Hepatocyte (in vitro differentiated cells): ENCODE measurements around the gene NKX3-2. TPM values are rescaled to one million over a fixed set of nuclear protein-coding genes. Genes with fewer than 3 reads are reported as not detected.
A peak's percentile ranks its signal among the peaks of the same experiment; 100 is the strongest.

Experiments
- DNase-seq: peaks from one replicate; pipeline ENCODE4 v3.0.0-alpha.2; 2016; ENCODE audit warnings: low spot score
- H2AFZ ChIP-seq: fragments of 200-600 bp; sonication (generic); 2 replicates; pipeline ENCODE4 v1.6.0; 2016; ENCODE audit warnings: antibody characterized with exemption, mild to moderate bottlenecking
- H3K27ac ChIP-seq: fragments of 200-600 bp; sonication (generic); 2 replicates; pipeline ENCODE4 v1.5.1; 2016; ENCODE audit warnings: mild to moderate bottlenecking
- H3K27me3 ChIP-seq: fragments of 200-600 bp; sonication (generic); 2 replicates; pipeline ENCODE4 v1.6.1; 2016
- H3K36me3 ChIP-seq: fragments of 200-600 bp; sonication (generic); replicated peaks from 2 replicates; pipeline ENCODE4 v1.5.1; 2016; ENCODE audit warnings: low read depth; ENCODE audit not compliant: insufficient read depth
- H3K4me1 ChIP-seq: fragments of 200-600 bp; sonication (generic); 2 replicates; pipeline ENCODE4 v1.5.1; 2016; ENCODE audit warnings: mild to moderate bottlenecking, moderate library complexity; ENCODE audit not compliant: insufficient read depth
- H3K4me2 ChIP-seq: fragments of 200-600 bp; sonication (generic); 2 replicates; pipeline ENCODE4 v1.6.0; 2016
- H3K4me3 ChIP-seq: fragments of 200-600 bp; sonication (generic); 2 replicates; pipeline ENCODE4 v1.5.1; 2016; ENCODE audit warnings: mild to moderate bottlenecking
- H3K79me2 ChIP-seq: fragments of 200-600 bp; sonication (generic); 2 replicates; pipeline ENCODE4 v1.6.0; 2017; ENCODE audit warnings: mild to moderate bottlenecking
- H3K9me2 ChIP-seq: fragments of 200-600 bp; sonication (generic); replicated peaks from 2 replicates; pipeline ENCODE4 v1.6.0; 2017; ENCODE audit warnings: mild to moderate bottlenecking; ENCODE audit not compliant: insufficient read depth
- H3K9me3 ChIP-seq: fragments of 200-600 bp; sonication (generic); 2 replicates; pipeline ENCODE4 v1.5.1; 2016; ENCODE audit warnings: low read depth, mild to moderate bottlenecking
- H4K20me1 ChIP-seq: fragments of 200-600 bp; sonication (generic); 2 replicates; pipeline ENCODE4 v1.6.0; 2016; ENCODE audit warnings: mild to moderate bottlenecking; ENCODE audit not compliant: insufficient read depth, poor library complexity, severe bottlenecking
- EZH2 ChIP-seq: fragments of 200-600 bp; sonication (generic); IDR thresholded peaks from 2 replicates; pipeline ENCODE4 v1.6.1; 2016; ENCODE audit warnings: antibody characterized with exemption, mild to moderate bottlenecking, borderline replicate concordance
- EZH2phosphoT487 ChIP-seq: fragments of 200-600 bp; sonication (generic); IDR thresholded peaks from one replicate; pipeline ENCODE4 v1.6.1; 2018; ENCODE audit warnings: antibody characterized with exemption, mild to moderate bottlenecking, low read depth, moderate library complexity; ENCODE audit not compliant: unreplicated experiment, severe bottlenecking
- WGBS: methylation state at CpG from one replicate; pipeline ENCODE4 v1.1.6; 2016; ENCODE audit warnings: low lambda C conversion rate; ENCODE audit errors: missing lambda C conversion rate; 5-methylcytosine and 5-hydroxymethylcytosine counted together
- polyA plus RNA-seq: library from polyadenylated mRNA; unstranded; fragments of >200 nt; fragmentation: Nextera tagmentation; extraction: Ambion mirVana; gene quantifications from 2 replicates; pipeline ENCODE4 v1.2.1, GENCODE V29; 2016
- total RNA-seq: library from RNA; depleted of rRNA; stranded (reverse); fragments of >200 nt; gene quantifications from 2 replicates; pipeline ENCODE4 v1.2.3, GENCODE V29; 2014
- TF ChIP-seq, protein P1 (sequence below): fragments of 200-600 bp; sonication (generic); IDR thresholded peaks from 2 replicates; pipeline ENCODE4 v1.5.1; 2016; ENCODE audit warnings: antibody characterized with exemption, mild to moderate bottlenecking; ENCODE audit not compliant: poor library complexity

Gene NKX3-2
- total and polyA plus RNA-seq, 2 experiments from 2014 or later, result 0.33 to 0.93 TPM

GRCh38 chr4:13539619-13540445, 4.5 kb downstream of the NKX3-2 start:
- Histone ChIP-seq H3K27me3 (peaks cover 96% of the 10 kb centered on the region), H3K4me1 (peaks cover 9% of the 10 kb centered on the region), H3K4me2 (peak overlapping the region; percentile 43), H3K79me2 (no peaks in the 10 kb centered on the region), H2AFZ (no peak overlapping the region), H3K9me3 (no peaks in the 10 kb centered on the region), H4K20me1 (no peaks in the 10 kb centered on the region), H3K9me2 (no peaks in the 10 kb centered on the region), H3K4me3 (no peak overlapping the region), H3K36me3 (no peaks in the 10 kb centered on the region), H3K27ac (no peak overlapping the region)
- WGBS, result 11% methylated on average over 42 of the region's 42 CpGs
- peak; percentile 29 for TF ChIP-seq EZH2phosphoT487
- TF ChIP-seq, protein P1, sequence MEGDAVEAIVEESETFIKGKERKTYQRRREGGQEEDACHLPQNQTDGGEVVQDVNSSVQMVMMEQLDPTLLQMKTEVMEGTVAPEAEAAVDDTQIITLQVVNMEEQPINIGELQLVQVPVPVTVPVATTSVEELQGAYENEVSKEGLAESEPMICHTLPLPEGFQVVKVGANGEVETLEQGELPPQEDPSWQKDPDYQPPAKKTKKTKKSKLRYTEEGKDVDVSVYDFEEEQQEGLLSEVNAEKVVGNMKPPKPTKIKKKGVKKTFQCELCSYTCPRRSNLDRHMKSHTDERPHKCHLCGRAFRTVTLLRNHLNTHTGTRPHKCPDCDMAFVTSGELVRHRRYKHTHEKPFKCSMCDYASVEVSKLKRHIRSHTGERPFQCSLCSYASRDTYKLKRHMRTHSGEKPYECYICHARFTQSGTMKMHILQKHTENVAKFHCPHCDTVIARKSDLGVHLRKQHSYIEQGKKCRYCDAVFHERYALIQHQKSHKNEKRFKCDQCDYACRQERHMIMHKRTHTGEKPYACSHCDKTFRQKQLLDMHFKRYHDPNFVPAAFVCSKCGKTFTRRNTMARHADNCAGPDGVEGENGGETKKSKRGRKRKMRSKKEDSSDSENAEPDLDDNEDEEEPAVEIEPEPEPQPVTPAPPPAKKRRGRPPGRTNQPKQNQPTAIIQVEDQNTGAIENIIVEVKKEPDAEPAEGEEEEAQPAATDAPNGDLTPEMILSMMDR, result no peak
- peak; percentile 65 for TF ChIP-seq EZH2
- no peak for DNase-seq

DNA sequence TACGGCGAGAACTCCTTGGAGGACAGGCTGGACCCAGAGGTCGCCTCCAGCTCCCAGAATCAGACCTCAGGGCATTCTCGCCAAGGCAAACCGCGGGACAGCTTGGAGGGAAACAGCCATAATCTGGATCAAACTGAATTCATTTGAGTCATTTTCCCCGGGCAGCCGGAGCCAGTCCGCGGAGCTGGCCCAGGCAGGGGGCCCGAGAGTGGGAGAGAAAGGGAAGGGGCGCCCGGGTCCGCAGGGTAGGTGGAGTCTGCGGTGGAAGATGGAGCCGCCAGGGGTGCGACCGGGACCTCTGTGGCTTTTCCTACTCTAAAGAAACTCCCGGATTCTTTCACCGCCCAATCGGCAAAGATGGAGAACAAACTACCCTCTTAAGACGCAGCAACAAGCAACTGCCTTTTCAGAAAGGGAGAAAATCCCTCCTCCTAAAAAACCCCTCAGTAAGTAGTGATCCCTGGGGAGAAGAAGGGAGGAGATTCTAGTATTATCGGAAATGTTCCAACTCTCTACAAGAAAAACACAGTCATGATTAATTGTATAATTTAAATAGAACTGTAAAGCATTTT, 5.2 kb downstream of the NKX3-2 start:
- Histone ChIP-seq H3K79me2 (no peaks in the 10 kb centered on the region), H3K4me3 (no peak overlapping the region), H3K9me3 (no peaks in the 10 kb centered on the region), H3K36me3 (no peaks in the 10 kb centered on the region), H2AFZ (peak overlapping the region; percentile 11), H3K27ac (no peak overlapping the region), H3K27me3 (peaks cover 100% of the 10 kb centered on the region), H3K4me2 (peak overlapping the region; percentile 60), H3K9me2 (no peaks in the 10 kb centered on the region), H3K4me1 (peaks cover 9% of the 10 kb centered on the region), H4K20me1 (no peaks in the 10 kb centered on the region)
- DNase-seq, result no peak
- 9% methylated on average over 23 of the region's 23 CpGs for WGBS
- TF ChIP-seq EZH2phosphoT487, result no peak
- peak; percentile 79 for TF ChIP-seq EZH2
- TF ChIP-seq, protein P1, result no peak

GRCh38 chr4:13538427-13538973, 5.8 kb downstream of the NKX3-2 start:
- 40% methylated on average over 16 of the region's 16 CpGs for whole genome bisulfite sequencing
- Histone ChIP-seq H4K20me1 (no peaks in the 10 kb centered on the region), H3K27ac (no peak overlapping the region), H3K79me2 (no peaks in the 10 kb centered on the region), H3K36me3 (no peaks in the 10 kb centered on the region), H3K27me3 (peaks cover 100% of the 10 kb centered on the region), H3K4me2 (peak overlapping the region; percentile 60), H3K9me2 (no peaks in the 10 kb centered on the region), H3K9me3 (no peaks in the 10 kb centered on the region), H2AFZ (peak overlapping the region; percentile 11), H3K4me1 (peaks cover 9% of the 10 kb centered on the region), H3K4me3 (no peak overlapping the region)
- TF ChIP-seq, protein P1, result no peak
- peak; percentile 14 for TF ChIP-seq EZH2phosphoT487
- TF ChIP-seq EZH2, result no peak
- no peak for DNase-seq
